Tibial nerve (tissue), 4 donors: ENCODE results near the gene TAS2R46. TPM values are rescaled to one million over a fixed set of nuclear protein-coding genes. Genes with fewer than 3 reads are reported as not detected.
"Not testable (repeated sequence)": the region's sequence is repeated elsewhere in the genome, so short reads cannot be mapped to it uniquely, and the experiment has no call there.

Experiments
- DNase-seq, 2 donors: peaks; one replicate each; pipeline ENCODE4 v3.0.0-alpha.2; 2019; ENCODE audit warnings: low spot score in 2 of 2
- H3K27ac ChIP-seq, 4 donors: fragments of 200-600 bp; sonication (generic) in 3 of 4; one replicate each; pipeline ENCODE4 v1.5.1; 2017 to 2019; ENCODE audit warnings: mild to moderate bottlenecking in 1 of 4
- H3K27me3 ChIP-seq, 2 donors: fragments of 200-600 bp; sonication (generic) in 1 of 2; one replicate each; pipeline versions ENCODE4 v1.5.1 to v1.6.0; 2017 to 2019
- H3K36me3 ChIP-seq, 3 donors: fragments of 200-600 bp; sonication (generic); one replicate each; pipeline ENCODE4 v1.5.1; 2018 to 2019
- H3K4me1 ChIP-seq, 4 donors: fragments of 200-600 bp; sonication (generic) in 3 of 4; one replicate each; pipeline ENCODE4 v1.5.1; 2017 to 2019
- H3K4me3 ChIP-seq, 4 donors: fragments of 200-600 bp; sonication (generic) in 3 of 4; one replicate each; pipeline ENCODE4 v1.5.1; 2017 to 2019; ENCODE audit warnings: mild to moderate bottlenecking in 1 of 4, moderate library complexity in 1 of 4
- H3K9me3 ChIP-seq, 4 donors: fragments of 200-600 bp; sonication (generic) in 3 of 4; one replicate each; pipeline ENCODE4 v1.5.1; 2017 to 2019
- CTCF ChIP-seq, 5 experiments: fragments of 200-600 bp in 3 of 5; fragments of 450-650 bp in 2 of 5; sonication (generic) in 3 of 5; IDR thresholded peaks; one replicate each; pipeline ENCODE4 v1.5.1; 2016 to 2019; ENCODE audit warnings: antibody characterized with exemption in 5 of 5, mild to moderate bottlenecking in 3 of 5, moderate library complexity in 2 of 5
- EP300 ChIP-seq, 2 donors: sonication (generic); formaldehyde crosslinking; IDR thresholded peaks; one replicate each; pipeline ENCODE4 v1.6.1; 2017; ENCODE audit warnings: antibody characterized with exemption in 2 of 2, mild to moderate bottlenecking in 1 of 2
- POLR2A ChIP-seq, 2 donors: fragments of 450-650 bp; IDR thresholded peaks; one replicate each; pipeline ENCODE4 v1.6.1; 2017; ENCODE audit warnings: antibody characterized with exemption in 2 of 2, mild to moderate bottlenecking in 2 of 2, moderate library complexity in 2 of 2
- WGBS, 2 donors: methylation state at CpG; one replicate each; pipeline ENCODE4 v1.1.5; 2018; 5-methylcytosine and 5-hydroxymethylcytosine counted together
- total RNA-seq, 4 donors: library from RNA; depleted of rRNA; stranded (reverse); fragments of >200 nt; gene quantifications; one replicate each; pipeline ENCODE4 v1.1.0, GENCODE V29; 2016

TAS2R46 gene
- total RNA-seq, 4 donors from 2014 or later: 1.5 to 12.6 (median 1.8) TPM

- TF ChIP-seq POLR2A (IDR thresholded peaks at IDR 0.05) (no peak), EP300 (IDR thresholded peaks at IDR 0.05) (no peak), CTCF (IDR thresholded peaks at IDR 0.05) (no peak)
- Histone ChIP-seq H3K9me3 (no peaks in the 10 kb centered on the region), H3K27ac (no peak overlapping the region), H3K4me3 (no peak overlapping the region), H3K27me3 (no peaks in the 10 kb centered on the region), H3K36me3 (no peaks in the 10 kb centered on the region), H3K4me1 (peaks cover 0 to 10% (median 3%) of the 10 kb centered on the region in 4 donors)
- WGBS, 2 donors: 43 to 49% methylated on average over 2 of the region's 2 CpGs
- DNase-seq: peak in 1 of 2 donors; percentile 12
Measured at GRCh38 chr12:11067514-11067913, 5.4 kb upstream of the TAS2R46 start.

GRCh38 chr12:11059784-11060183 is 2.3 kb downstream of the TAS2R46 start:
- Histone ChIP-seq H3K4me3 (no peak overlapping the region), H3K36me3 (no peaks in the 10 kb centered on the region), H3K27ac (no peak overlapping the region), H3K27me3 (no peaks in the 10 kb centered on the region), H3K9me3 (no peaks in the 10 kb centered on the region), H3K4me1 (no peaks in the 10 kb centered on the region)
- no peak for DNase-seq
- TF ChIP-seq POLR2A (IDR thresholded peaks at IDR 0.05) (no peak), EP300 (IDR thresholded peaks at IDR 0.05) (no peak), CTCF (IDR thresholded peaks at IDR 0.05) (no peak)

- no peak overlapping the region for H3K4me3 ChIP-seq
- WGBS, 2 donors: 99% methylated on average over 3 of the region's 3 CpGs
- no peak for DNase-seq
- no peaks in the 10 kb centered on the region for H3K36me3 ChIP-seq
- no peak for TF ChIP-seq CTCF (IDR thresholded peaks at IDR 0.05)
- TF ChIP-seq POLR2A (IDR thresholded peaks at IDR 0.05): no peak
- no peak for TF ChIP-seq EP300 (IDR thresholded peaks at IDR 0.05)
- no peaks in the 10 kb centered on the region for H3K4me1 ChIP-seq
- H3K27ac ChIP-seq: no peak overlapping the region
- no peaks in the 10 kb centered on the region for H3K9me3 ChIP-seq
- H3K27me3 ChIP-seq: no peaks in the 10 kb centered on the region
Measured at GRCh38 chr12:11059041-11059440, 3.1 kb downstream of the TAS2R46 start.

GRCh38 chr12:11055306-11055705 is 6.8 kb downstream of the TAS2R46 start:
- Histone ChIP-seq H3K27me3 (no peaks in the 10 kb centered on the region), H3K9me3 (peaks cover 0 to 25% (median 0%) of the 10 kb centered on the region in 4 donors), H3K36me3 (peaks cover 0 to 9% (median 0%) of the 10 kb centered on the region in 3 donors), H3K4me3 (no peak overlapping the region), H3K27ac (no peak overlapping the region), H3K4me1 (no peaks in the 10 kb centered on the region)
- 92 to 97% methylated on average over 2 of the region's 2 CpGs for WGBS, 2 donors
- no peak for DNase-seq
- TF ChIP-seq EP300 (IDR thresholded peaks at IDR 0.05): no peak
- TF ChIP-seq CTCF (IDR thresholded peaks at IDR 0.05): no peak
- TF ChIP-seq POLR2A (IDR thresholded peaks at IDR 0.05): no peak

- WGBS, 2 donors: 91 to 96% methylated on average over 7 of the region's 7 CpGs
- not testable (repeated sequence) for H3K4me1 ChIP-seq, H3K27ac ChIP-seq, H3K27me3 ChIP-seq, DNase-seq, H3K4me3 ChIP-seq
- Histone ChIP-seq H3K36me3 (peaks cover 0 to 36% (median 0%) of the 10 kb centered on the region in 3 donors), H3K9me3 (peaks cover 0 to 31% (median 0%) of the 10 kb centered on the region in 4 donors)
Measured at GRCh38 chr12:11049806-11050531, 12.1 kb downstream of the TAS2R46 start.

GRCh38 chr12:11041366-11041765 is 20.7 kb downstream of the TAS2R46 start:
- H3K27ac ChIP-seq, H3K9me3 ChIP-seq, H3K27me3 ChIP-seq, H3K4me3 ChIP-seq, DNase-seq, H3K4me1 ChIP-seq: not testable (repeated sequence)
- H3K36me3 ChIP-seq: peaks cover 0 to 24% (median 0%) of the 10 kb centered on the region in 3 donors
- WGBS, 2 donors: 59 to 97% methylated on average over 2 of the region's 2 CpGs
